ENCODE data around the gene SNX3. TPM values are rescaled to one million over a fixed set of nuclear protein-coding genes. Genes with fewer than 3 reads are reported as not detected.

The SNX3 gene
- total and polyA plus RNA-seq, 2 donors (not counting 1 experiment from before 2014, with no cell fraction given), result 96.0 to 130 TPM

DNA sequence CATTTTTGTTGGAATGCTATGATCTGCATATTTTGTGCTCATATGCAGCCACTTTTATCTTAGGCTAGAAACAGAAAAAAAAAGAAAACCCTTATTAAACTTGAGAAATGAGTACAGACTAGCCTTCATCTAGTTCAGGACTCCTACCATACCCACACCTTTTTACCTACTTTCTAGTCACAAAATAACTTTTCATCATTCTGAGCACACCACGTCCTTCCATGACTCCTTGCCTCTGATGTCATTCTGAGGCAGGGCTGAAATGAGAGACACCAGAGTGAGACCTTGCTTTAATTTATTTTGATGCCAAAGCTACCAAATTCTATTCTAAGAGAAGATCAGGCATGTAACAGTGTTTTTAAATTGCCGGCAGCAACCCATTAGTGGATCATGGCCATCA is 38.8 kb downstream of the SNX3 start:
- no peak overlapping the region for H3K27ac ChIP-seq (ENCODE audit: low read length in 2 of 2)
- peaks cover 3 to 55% of the 10 kb centered on the region in 2 experiments for H3K36me3 ChIP-seq (replicated peaks in 1 of 2; ENCODE audit: control extremely low read depth in 1 of 2, control insufficient read depth in 1 of 2, extremely low read depth in 1 of 2, insufficient read depth in 2 of 2, low read length in 1 of 2)
- Mint-ChIP-seq H3K27me3 (no peaks in the 10 kb centered on the region), H3K27ac (no peak overlapping the region), H3K9me3 (ENCODE audit: insufficient read depth) (no peaks in the 10 kb centered on the region), H3K4me1 (peaks cover 4% of the 10 kb centered on the region), H3K4me3 (no peak overlapping the region)
- intact Hi-C loops (cut with micrococcal nuclease), result loop anchor here (5.0 kb wide), 1 partner anchor 35 kb away; no protein-coding TSS in a partner anchor
- no peak overlapping the region for H3K4me2 ChIP-seq (replicated peaks; ENCODE audit: low read depth, low read length, poor library complexity, severe bottlenecking)
- H3K27me3 ChIP-seq (replicated peaks in 1 of 4; ENCODE audit: control extremely low read depth in 1 of 4, control insufficient read depth in 3 of 4, insufficient read depth in 4 of 4, low read length in 3 of 4), result no peaks in the 10 kb centered on the region
- no CpG with 5 or more reads among the region's 2 CpGs for WGBS (ENCODE audit: insufficient coverage)
- H2AFZ ChIP-seq (ENCODE audit: insufficient read depth, low read depth, low read length, poor library complexity, severe bottlenecking), result no peak overlapping the region
- ChIA-PET POLR2A (no interaction called here), CTCF (no interaction called here)
- H3K79me2 ChIP-seq (ENCODE audit: control insufficient read depth, insufficient read depth, low read length), result peaks cover 56% of the 10 kb centered on the region
- no peaks in the 10 kb centered on the region for H3K9me3 ChIP-seq (ENCODE audit: control extremely low read depth in 1 of 3, control insufficient read depth in 2 of 3, insufficient read depth in 1 of 3, low read length in 2 of 3)
- no peak overlapping the region for H3K9ac ChIP-seq (ENCODE audit: low read length)
- H3K4me1 ChIP-seq (ENCODE audit: control insufficient read depth in 2 of 2, insufficient read depth in 2 of 2, low read length in 2 of 2), result no peaks in the 10 kb centered on the region
- TF ChIP-seq EZH2 (IDR thresholded peaks at IDR 0.05; ENCODE audit: borderline replicate concordance, insufficient read depth, low read depth, low read length, poor library complexity, severe bottlenecking), result no peak
- TF ChIP-seq, protein P1, sequence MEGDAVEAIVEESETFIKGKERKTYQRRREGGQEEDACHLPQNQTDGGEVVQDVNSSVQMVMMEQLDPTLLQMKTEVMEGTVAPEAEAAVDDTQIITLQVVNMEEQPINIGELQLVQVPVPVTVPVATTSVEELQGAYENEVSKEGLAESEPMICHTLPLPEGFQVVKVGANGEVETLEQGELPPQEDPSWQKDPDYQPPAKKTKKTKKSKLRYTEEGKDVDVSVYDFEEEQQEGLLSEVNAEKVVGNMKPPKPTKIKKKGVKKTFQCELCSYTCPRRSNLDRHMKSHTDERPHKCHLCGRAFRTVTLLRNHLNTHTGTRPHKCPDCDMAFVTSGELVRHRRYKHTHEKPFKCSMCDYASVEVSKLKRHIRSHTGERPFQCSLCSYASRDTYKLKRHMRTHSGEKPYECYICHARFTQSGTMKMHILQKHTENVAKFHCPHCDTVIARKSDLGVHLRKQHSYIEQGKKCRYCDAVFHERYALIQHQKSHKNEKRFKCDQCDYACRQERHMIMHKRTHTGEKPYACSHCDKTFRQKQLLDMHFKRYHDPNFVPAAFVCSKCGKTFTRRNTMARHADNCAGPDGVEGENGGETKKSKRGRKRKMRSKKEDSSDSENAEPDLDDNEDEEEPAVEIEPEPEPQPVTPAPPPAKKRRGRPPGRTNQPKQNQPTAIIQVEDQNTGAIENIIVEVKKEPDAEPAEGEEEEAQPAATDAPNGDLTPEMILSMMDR (IDR thresholded peaks at IDR 0.05), result no peak
- no peak overlapping the region for H3K4me3 ChIP-seq (ENCODE audit: control extremely low read depth in 1 of 5, extremely low read depth in 1 of 5, insufficient read depth in 1 of 5, low read depth in 2 of 5, low read length in 4 of 5)
- H4K20me1 ChIP-seq (ENCODE audit: control insufficient read depth, insufficient read depth, low read length, poor library complexity, severe bottlenecking), result peaks cover 93% of the 10 kb centered on the region
- DNase-seq, result no peak
- no peak for ATAC-seq (ENCODE audit: low read depth)

DNA sequence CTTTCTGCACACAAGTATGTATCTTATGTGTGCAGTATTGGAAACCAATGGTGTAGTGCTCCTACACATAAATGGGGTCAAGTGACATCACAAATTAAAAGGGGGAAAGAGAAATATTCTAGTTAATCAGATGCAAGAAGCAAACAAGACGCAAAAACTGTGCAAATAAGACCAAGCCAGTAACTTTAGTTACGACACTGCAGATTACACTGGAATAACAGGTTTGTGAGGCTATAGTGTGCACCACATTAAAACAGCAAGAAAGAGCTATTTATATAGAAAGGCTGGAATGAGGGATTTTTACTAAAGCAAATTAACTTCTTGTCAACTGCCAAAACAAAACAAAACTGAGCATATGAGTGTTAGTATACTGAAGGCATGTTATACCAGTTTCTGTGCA is 49.2 kb downstream of the SNX3 start:
- Histone ChIP-seq H3K4me2 (replicated peaks; ENCODE audit: low read depth, low read length, poor library complexity, severe bottlenecking) (no peak overlapping the region), H3K9ac (ENCODE audit: low read length) (no peak overlapping the region), H3K27me3 (replicated peaks in 1 of 4; ENCODE audit: control extremely low read depth in 1 of 4, control insufficient read depth in 3 of 4, insufficient read depth in 4 of 4, low read length in 3 of 4) (no peaks in the 10 kb centered on the region), H3K36me3 (replicated peaks in 1 of 2; ENCODE audit: control extremely low read depth in 1 of 2, control insufficient read depth in 1 of 2, extremely low read depth in 1 of 2, insufficient read depth in 2 of 2, low read length in 1 of 2) (peaks cover 7 to 75% of the 10 kb centered on the region in 2 experiments), H3K4me1 (ENCODE audit: control insufficient read depth in 2 of 2, insufficient read depth in 2 of 2, low read length in 2 of 2) (no peaks in the 10 kb centered on the region), H3K9me3 (ENCODE audit: control extremely low read depth in 1 of 3, control insufficient read depth in 2 of 3, insufficient read depth in 1 of 3, low read length in 2 of 3) (no peaks in the 10 kb centered on the region), H3K4me3 (ENCODE audit: control extremely low read depth in 1 of 5, extremely low read depth in 1 of 5, insufficient read depth in 1 of 5, low read depth in 2 of 5, low read length in 4 of 5) (no peak overlapping the region), H2AFZ (ENCODE audit: insufficient read depth, low read depth, low read length, poor library complexity, severe bottlenecking) (no peak overlapping the region), H3K79me2 (ENCODE audit: control insufficient read depth, insufficient read depth, low read length) (peaks cover 11% of the 10 kb centered on the region), H4K20me1 (ENCODE audit: control insufficient read depth, insufficient read depth, low read length, poor library complexity, severe bottlenecking) (peaks cover 63% of the 10 kb centered on the region), H3K27ac (ENCODE audit: low read length in 2 of 2) (no peak overlapping the region)
- Mint-ChIP-seq H3K4me1 (no peaks in the 10 kb centered on the region), H3K9me3 (ENCODE audit: insufficient read depth) (no peaks in the 10 kb centered on the region), H3K27ac (no peak overlapping the region), H3K4me3 (no peak overlapping the region), H3K27me3 (no peaks in the 10 kb centered on the region)
- ChIA-PET POLR2A (no interaction called here), CTCF (no interaction called here)
- 100% methylated on average over 1 of the region's 2 CpGs for WGBS (ENCODE audit: insufficient coverage)
- intact Hi-C loops (cut with micrococcal nuclease), result no loop called here
- DNase-seq (no peak), ATAC-seq (ENCODE audit: low read depth) (no peak)
- TF ChIP-seq EZH2 (IDR thresholded peaks at IDR 0.05; ENCODE audit: borderline replicate concordance, insufficient read depth, low read depth, low read length, poor library complexity, severe bottlenecking), result no peak

All from B cell (primary cell).